HG02623 (cell line): ENCODE measurements around the gene RAB36.

Experiments
- ATAC-seq: cut with Tn5 transposase; IDR thresholded peaks from one replicate; pipeline ENCODE4 v1.9.1; 2021; ENCODE audit warnings: moderate library complexity; ENCODE audit not compliant: unreplicated experiment

The RAB36 gene

DNA sequence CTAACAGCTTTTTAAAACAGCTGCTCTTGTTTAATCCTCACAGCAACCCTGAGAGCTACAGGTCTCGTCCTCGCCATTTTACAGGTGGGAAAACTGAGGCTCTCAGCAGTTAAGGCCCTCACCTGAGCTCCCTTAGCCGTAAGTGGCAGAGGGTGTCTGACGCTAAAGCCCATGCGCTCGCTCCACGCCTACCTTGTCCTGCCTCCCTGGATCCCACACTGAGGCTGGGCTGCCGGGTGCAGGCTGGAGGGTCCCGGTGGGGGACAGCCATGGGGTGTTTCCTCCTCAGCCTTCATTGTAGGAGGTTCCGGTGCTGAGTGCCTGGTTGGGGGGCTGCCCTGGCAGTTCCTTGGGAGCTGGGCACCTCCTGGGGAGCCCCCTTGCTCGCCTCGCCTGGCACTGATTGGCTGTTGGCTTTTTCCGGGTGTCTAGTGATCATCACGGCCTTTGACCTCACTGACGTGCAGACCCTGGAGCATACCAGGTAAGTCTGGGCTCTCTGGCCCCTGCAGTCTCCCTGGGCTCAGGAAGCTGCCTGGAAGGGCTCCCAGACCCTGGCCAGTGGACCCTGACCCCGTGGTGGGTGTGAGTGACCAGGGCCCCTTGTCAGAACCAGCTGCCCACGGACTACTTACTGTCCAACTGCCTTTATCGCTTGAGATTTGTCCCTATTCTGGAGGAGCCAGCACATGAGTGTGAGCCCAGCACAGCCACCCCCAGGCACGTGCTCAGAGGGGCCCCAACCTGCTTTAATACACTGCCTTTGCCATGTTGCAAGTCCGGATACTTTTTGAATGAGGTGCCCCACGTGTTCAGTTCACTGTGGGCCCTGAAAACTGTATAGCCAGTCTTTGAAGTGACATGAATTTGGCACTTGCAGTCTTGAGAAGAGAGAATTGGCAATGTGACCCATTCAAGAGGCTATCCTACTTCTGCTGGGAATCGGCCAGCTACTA lies 12.6 kb downstream of the RAB36 start:
- ATAC-seq: no peak

- ATAC-seq: no peak
Observed at GRCh38 chr22:23158516-23159290, 13.4 kb downstream of the RAB36 start.

DNA sequence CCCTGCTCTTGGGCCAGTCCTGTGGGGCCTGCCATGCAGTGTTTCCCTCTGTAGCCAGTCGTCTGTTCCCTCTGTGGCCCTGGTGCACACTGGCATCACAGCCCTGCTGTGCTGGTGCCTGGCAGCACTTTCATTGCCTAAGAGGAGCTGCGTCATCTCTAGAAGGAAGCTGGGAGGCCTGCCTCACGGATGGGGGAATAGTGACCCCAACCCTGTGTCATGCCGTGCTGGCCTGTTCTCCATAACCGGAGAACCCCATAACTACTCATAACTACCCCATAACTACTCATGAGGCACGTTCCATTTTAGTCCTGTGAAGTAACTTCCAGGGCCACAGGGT lies 14.0 kb downstream of the RAB36 start:
- ATAC-seq: no peak

GRCh38 chr22:23161029-23161428 lies 15.8 kb downstream of the RAB36 start:
- ATAC-seq: no peak

DNA sequence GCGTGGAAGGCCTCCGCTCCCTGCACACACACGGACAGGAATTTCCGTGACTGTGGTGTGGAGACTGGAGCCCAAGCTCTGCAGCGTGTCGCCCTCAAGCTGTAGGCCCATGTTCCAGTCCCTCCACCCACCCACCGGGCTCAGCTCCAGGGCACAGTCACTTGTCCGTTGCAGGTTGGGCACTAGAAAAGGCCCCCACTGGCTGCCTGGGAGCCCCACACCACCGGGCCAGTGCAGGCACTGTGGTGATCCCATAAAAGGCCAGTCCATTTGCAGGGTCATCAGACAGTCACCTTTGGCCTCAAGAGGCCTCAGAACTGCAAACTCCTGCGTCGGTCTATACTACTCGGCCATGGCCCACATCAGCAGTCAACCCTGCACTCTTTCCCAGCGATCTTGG lies 16.3 kb downstream of the RAB36 start:
- no peak for ATAC-seq

DNA sequence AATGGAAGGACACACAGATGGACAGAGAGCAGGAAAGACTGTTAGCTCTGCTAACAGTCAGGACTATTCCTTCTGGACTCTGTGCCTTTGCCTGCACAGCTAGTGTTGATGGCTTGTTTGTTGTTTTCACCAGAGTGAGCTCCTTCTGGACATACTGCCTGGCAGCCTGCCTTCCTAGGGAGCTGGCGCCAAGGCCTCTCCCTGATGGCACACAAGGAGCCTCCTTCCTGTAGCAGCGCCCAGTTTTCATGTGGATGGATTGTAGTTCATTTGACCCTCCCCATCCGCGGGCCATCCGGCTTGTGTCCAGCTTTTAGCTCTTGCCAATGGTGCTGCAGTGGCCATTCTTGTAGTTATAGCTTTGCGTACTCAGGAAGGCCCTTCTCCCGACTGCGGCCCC lies 18.4 kb downstream of the RAB36 start:
- ATAC-seq: no peak

DNA sequence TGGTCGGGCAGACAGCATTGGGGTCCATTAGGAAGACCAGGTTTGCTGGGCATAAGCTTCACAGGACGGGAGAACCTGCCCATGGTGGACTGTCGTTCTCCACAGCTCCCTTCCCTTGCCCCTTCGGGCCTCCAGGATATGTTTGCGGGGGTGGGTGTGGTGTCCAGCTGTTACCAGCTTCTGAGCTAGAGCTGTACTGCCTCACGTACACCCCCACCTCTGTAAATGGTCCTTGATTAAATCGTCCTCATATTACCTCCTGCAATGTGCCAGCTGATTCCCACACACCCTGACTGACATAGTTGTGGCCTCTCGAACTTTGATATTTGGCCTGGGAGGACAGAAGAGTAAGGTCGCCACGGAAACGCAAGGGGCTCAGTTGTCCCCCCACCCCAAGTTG lies 18.8 kb downstream of the RAB36 start:
- no peak for ATAC-seq

DNA sequence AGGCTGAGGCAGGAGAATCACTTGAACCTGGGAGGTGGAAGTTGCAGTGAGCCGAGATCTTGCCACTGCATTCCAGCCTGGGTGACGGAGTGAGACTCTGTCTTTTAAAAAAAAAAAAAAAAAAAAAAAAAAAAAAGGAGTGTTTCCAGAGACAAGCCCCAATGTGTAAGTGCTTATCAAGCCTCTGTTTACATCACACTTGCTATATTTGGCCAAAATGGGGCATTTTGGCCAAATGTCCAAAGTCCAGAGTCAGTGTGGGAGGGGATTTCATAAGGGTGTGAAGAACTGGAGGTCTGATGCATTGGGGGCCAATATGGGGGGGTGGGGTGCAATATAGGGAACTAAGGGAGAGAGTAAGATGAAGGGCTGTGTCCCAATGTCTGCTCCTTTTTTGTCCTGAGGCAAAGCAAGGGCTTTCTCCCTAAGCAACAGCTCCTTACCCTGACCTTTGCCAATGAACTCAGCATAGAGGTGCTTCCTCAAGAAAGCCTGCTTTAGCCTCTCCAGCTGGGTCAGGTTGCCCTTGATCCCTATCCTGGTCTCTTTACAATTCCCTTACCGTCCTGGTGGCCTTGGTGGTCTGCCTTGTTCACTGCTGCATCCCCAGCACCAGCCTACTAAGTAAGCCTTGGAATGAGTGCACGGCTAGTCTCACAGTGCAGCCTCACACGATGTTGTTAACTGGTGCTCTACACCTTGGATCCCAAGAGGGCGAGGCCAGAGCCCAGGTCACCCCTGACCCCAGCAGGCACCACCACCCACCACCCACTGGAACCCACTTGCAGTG lies 21.0 kb downstream of the RAB36 start:
- no peak for ATAC-seq

GRCh38 chr22:23166841-23167616 lies 21.8 kb downstream of the RAB36 start:
- ATAC-seq: no peak

GRCh38 chr22:23168391-23169042 lies 23.2 kb downstream of the RAB36 start:
- no peak for ATAC-seq

- no peak for ATAC-seq
Observed at GRCh38 chr22:23169043-23169406, 23.7 kb downstream of the RAB36 start.

- ATAC-seq: no peak
Observed at GRCh38 chr22:23175817-23176644, 30.8 kb downstream of the RAB36 start.

GRCh38 chr22:23176645-23177027 lies 31.4 kb downstream of the RAB36 start:
- no peak for ATAC-seq

- no peak for ATAC-seq
Observed at GRCh38 chr22:23177197-23177596, 31.9 kb downstream of the RAB36 start.

GRCh38 chr22:23178512-23179254 lies 33.4 kb downstream of the RAB36 start:
- ATAC-seq: no peak

DNA sequence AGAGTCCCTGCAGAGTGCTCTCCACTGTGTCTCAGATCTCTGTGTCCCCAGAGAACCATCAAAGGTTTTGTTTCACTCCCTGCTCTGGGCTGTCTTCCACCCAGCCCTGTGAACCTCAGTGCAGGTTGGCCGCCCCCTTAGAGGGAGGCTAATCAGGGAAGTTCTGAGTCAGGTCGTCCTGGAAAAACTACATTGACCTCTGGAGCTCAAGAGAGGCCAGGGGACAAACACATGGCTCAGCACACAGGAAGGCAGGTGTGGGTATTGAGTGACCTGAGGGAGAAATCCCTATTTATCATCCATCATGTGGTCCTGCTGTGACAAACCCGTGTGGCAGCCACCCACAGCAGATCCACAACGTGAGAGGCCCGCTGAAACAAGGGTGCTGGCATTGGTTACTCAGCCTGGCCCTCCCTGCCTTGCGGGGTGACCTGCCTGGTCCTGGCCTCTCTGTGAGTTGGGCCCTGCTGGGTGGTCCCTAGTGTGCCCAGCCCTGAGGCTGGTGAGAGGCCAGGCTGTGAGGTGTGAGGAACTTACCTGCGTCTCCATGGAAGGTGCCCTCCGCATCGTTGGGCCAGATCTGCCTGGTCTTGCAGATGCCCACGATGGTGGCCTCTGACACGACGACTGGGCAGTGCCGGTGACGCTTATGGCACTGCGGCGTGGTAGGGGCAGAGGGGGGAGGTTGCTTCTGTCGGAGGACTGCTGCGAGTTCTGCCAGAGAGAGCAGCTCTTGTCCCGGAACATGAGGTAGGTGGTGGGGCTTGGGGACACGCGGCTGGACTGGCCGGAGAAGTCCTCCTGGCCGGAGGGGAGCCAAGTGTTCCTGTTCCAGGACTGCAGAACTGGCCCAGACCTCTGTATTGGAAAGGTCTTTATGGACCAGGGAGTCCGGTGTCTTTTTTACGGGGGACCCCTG lies 34.4 kb downstream of the RAB36 start:
- no peak for ATAC-seq

DNA sequence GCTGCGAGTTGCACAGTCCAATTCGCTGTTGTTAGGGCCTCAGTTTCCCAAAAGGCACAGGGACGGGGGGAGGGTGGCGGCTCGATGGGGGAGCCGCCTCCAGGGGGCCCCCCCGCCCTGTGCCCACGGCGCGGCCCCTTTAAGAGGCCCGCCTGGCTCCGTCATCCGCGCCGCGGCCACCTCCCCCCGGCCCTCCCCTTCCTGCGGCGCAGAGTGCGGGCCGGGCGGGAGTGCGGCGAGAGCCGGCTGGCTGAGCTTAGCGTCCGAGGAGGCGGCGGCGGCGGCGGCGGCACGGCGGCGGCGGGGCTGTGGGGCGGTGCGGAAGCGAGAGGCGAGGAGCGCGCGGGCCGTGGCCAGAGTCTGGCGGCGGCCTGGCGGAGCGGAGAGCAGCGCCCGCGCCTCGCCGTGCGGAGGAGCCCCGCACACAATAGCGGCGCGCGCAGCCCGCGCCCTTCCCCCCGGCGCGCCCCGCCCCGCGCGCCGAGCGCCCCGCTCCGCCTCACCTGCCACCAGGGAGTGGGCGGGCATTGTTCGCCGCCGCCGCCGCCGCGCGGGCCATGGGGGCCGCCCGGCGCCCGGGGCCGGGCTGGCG lies 35.1 kb downstream of the RAB36 start, which contains the start of gene BCR:
BCR (plus strand) TSS at position 209 of the 592 bp plus-strand sequence. CDS start 452 bp downstream, outside the sequence.
- ATAC-seq: no peak
